HL-60 (cell line): ENCODE results near the gene ACTL10.

ENCODE experiments used
- DNase-seq, 2 experiments: peaks; one replicate each; pipeline ENCODE4 v3.0.0-alpha.2; 2010 to 2020; ENCODE audit warnings: low read depth in 1 of 2, low spot score in 1 of 2
- H3K27ac ChIP-seq: fragments of 250-450 bp; sonication (Bioruptor Pico); replicated peaks from 2 replicates; pipeline ENCODE4 v1.5.1; 2020; ENCODE audit warnings: mild to moderate bottlenecking, moderate library complexity
- H3K27me3 ChIP-seq: fragments of 250-450 bp; sonication (Bioruptor Pico); 2 replicates; pipeline ENCODE4 v1.5.1; 2021; ENCODE audit warnings: mild to moderate bottlenecking, moderate library complexity; ENCODE audit not compliant: insufficient read depth, poor library complexity, severe bottlenecking
- H3K4me3 ChIP-seq: replicated peaks from 2 replicates; pipeline ENCODE4 v1.5.1; 2011; ENCODE audit warnings: mild to moderate bottlenecking, control low read depth, low read length; ENCODE audit not compliant: insufficient read depth
- CTCF ChIP-seq: IDR thresholded peaks from one replicate; pipeline ENCODE4 v1.5.1; 2011; ENCODE audit warnings: low read length, control low read depth, inconsistent platforms; ENCODE audit not compliant: insufficient read depth
- GABPA ChIP-seq: IDR thresholded peaks from 2 replicates; pipeline ENCODE4 v1.6.1; 2012; ENCODE audit warnings: low read depth
- POLR2AphosphoS5 ChIP-seq: IDR thresholded peaks from 2 replicates; pipeline ENCODE4 v1.6.1; 2012; ENCODE audit warnings: low read depth
- SPI1 ChIP-seq: IDR thresholded peaks from 2 replicates; pipeline ENCODE4 v1.6.1; 2012; ENCODE audit warnings: low read depth, mild to moderate bottlenecking, borderline replicate concordance
- TF ChIP-seq, protein P1 (sequence below): IDR thresholded peaks from 2 replicates; pipeline ENCODE4 v1.6.1; 2012; ENCODE audit warnings: low read depth; ENCODE audit not compliant: insufficient replicate concordance

ACTL10 gene

GRCh38 chr20:33650753-33651561 lies 15.8 kb upstream of the ACTL10 start:
- no peak overlapping the region for H3K27ac ChIP-seq
- no peak for DNase-seq
- TF ChIP-seq CTCF: no peak
- TF ChIP-seq POLR2AphosphoS5: no peak
- TF ChIP-seq SPI1: no peak
- no peak for TF ChIP-seq GABPA
- TF ChIP-seq, protein P1, sequence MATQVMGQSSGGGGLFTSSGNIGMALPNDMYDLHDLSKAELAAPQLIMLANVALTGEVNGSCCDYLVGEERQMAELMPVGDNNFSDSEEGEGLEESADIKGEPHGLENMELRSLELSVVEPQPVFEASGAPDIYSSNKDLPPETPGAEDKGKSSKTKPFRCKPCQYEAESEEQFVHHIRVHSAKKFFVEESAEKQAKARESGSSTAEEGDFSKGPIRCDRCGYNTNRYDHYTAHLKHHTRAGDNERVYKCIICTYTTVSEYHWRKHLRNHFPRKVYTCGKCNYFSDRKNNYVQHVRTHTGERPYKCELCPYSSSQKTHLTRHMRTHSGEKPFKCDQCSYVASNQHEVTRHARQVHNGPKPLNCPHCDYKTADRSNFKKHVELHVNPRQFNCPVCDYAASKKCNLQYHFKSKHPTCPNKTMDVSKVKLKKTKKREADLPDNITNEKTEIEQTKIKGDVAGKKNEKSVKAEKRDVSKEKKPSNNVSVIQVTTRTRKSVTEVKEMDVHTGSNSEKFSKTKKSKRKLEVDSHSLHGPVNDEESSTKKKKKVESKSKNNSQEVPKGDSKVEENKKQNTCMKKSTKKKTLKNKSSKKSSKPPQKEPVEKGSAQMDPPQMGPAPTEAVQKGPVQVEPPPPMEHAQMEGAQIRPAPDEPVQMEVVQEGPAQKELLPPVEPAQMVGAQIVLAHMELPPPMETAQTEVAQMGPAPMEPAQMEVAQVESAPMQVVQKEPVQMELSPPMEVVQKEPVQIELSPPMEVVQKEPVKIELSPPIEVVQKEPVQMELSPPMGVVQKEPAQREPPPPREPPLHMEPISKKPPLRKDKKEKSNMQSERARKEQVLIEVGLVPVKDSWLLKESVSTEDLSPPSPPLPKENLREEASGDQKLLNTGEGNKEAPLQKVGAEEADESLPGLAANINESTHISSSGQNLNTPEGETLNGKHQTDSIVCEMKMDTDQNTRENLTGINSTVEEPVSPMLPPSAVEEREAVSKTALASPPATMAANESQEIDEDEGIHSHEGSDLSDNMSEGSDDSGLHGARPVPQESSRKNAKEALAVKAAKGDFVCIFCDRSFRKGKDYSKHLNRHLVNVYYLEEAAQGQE: no peak
- no peaks in the 10 kb centered on the region for H3K27me3 ChIP-seq
- H3K4me3 ChIP-seq: no peak overlapping the region

GRCh38 chr20:33651562-33652048 lies 15.1 kb upstream of the ACTL10 start:
- Histone ChIP-seq H3K4me3 (no peak overlapping the region), H3K27ac (no peak overlapping the region), H3K27me3 (no peaks in the 10 kb centered on the region)
- TF ChIP-seq GABPA: no peak
- TF ChIP-seq, protein P1: no peak
- no peak for TF ChIP-seq CTCF
- no peak for TF ChIP-seq SPI1
- TF ChIP-seq POLR2AphosphoS5: no peak
- DNase-seq: no peak

DNA sequence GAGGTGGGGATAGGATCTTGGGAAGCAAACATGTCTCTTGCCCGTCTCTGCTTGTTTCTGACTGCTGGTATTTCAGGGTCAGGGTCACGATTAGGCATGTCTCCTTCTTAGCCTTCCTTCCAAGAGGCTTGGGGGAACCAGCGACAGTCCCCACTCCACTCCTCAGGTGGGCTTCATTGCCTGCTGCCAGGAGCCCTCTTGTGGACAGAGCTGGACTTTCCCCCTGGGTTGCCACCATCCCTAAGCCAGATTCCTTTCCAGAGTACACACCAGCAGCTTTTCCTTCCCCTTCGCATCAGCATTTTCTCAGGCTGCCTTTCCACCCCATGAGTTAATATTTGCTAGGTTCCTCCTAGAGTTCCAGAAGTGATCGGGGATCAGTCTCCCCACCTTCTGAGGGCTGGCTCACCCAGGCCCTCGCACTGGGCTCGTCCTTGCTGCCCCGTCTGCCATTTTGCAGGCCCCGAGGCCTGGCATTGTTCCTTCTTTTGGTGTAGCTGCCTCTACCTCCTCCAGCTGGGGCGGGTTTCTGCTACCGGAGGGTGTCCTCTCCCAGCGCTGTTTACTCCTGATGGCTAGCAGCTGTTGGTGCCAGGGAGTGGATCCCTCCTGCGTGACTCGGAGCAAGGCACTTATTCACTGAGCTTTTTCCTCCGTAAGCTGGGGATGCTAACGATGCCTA lies 13.4 kb upstream of the ACTL10 start:
- no peak overlapping the region for H3K4me3 ChIP-seq
- TF ChIP-seq, protein P1: no peak
- TF ChIP-seq SPI1: no peak
- TF ChIP-seq CTCF: peak; percentile 50
- H3K27ac ChIP-seq: no peak overlapping the region
- peak in 1 of 2 experiments; percentile 29 for DNase-seq
- H3K27me3 ChIP-seq: no peaks in the 10 kb centered on the region
